GM23248 (cell line): ENCODE measurements around the gene DENND11. TPM values are rescaled to one million over a fixed set of nuclear protein-coding genes. Genes with fewer than 3 reads are reported as not detected.

ENCODE experiments used
- DNase-seq: peaks from one replicate; pipeline ENCODE4 v3.0.0-alpha.2; 2015
- H2AFZ ChIP-seq: fragments of 200-600 bp; sonication (generic); 2 replicates; pipeline ENCODE4 v1.6.1; 2016; ENCODE audit warnings: antibody characterized with exemption
- H3F3A ChIP-seq: fragments of 200-600 bp; sonication (generic); 2 replicates; pipeline ENCODE4 v1.6.1; 2016; ENCODE audit warnings: mild to moderate bottlenecking, antibody characterized with exemption, mixed run types; ENCODE audit not compliant: insufficient read depth
- H3K27ac ChIP-seq: fragments of 200-600 bp; sonication (generic); 2 replicates; pipeline ENCODE4 v1.5.1; 2016; ENCODE audit warnings: mild to moderate bottlenecking
- H3K27me3 ChIP-seq: fragments of 200-600 bp; sonication (generic); replicated peaks from 2 replicates; pipeline ENCODE4 v1.6.1; 2016; ENCODE audit warnings: mild to moderate bottlenecking; ENCODE audit not compliant: insufficient read depth
- H3K36me3 ChIP-seq: fragments of 200-600 bp; sonication (generic); 2 replicates; pipeline ENCODE4 v1.6.1; 2016; ENCODE audit warnings: low read depth, mild to moderate bottlenecking
- H3K4me1 ChIP-seq: fragments of 200-600 bp; sonication (generic); 2 replicates; pipeline ENCODE4 v1.6.1; 2016; ENCODE audit warnings: mild to moderate bottlenecking; ENCODE audit not compliant: insufficient read depth
- H3K4me2 ChIP-seq: fragments of 200-600 bp; sonication (generic); one replicate; pipeline ENCODE4 v1.6.1; 2016; ENCODE audit warnings: mild to moderate bottlenecking; ENCODE audit not compliant: unreplicated experiment
- H3K4me3 ChIP-seq: fragments of 200-600 bp; sonication (generic); 2 replicates; pipeline ENCODE4 v1.5.1; 2016; ENCODE audit warnings: mild to moderate bottlenecking
- H3K79me2 ChIP-seq: fragments of 200-600 bp; sonication (generic); 2 replicates; pipeline ENCODE4 v1.6.1; 2016; ENCODE audit warnings: mild to moderate bottlenecking; ENCODE audit not compliant: insufficient read depth
- H3K9ac ChIP-seq: fragments of 200-600 bp; sonication (generic); 2 replicates; pipeline ENCODE4 v1.6.1; 2016; ENCODE audit warnings: mild to moderate bottlenecking
- H3K9me2 ChIP-seq: fragments of 200-600 bp; sonication (generic); 2 replicates; pipeline ENCODE4 v1.6.1; 2016; ENCODE audit warnings: mixed run types, mild to moderate bottlenecking, moderate library complexity; ENCODE audit not compliant: insufficient read depth
- H3K9me3 ChIP-seq: fragments of 200-600 bp; sonication (generic); one replicate; pipeline ENCODE4 v1.6.1; 2017; ENCODE audit warnings: low read depth
- H4K20me1 ChIP-seq: fragments of 200-600 bp; sonication (generic); 2 replicates; pipeline ENCODE4 v1.6.0; 2016; ENCODE audit not compliant: insufficient read depth
- EZH2 ChIP-seq: fragments of 200-600 bp; sonication (generic); IDR thresholded peaks from 2 replicates; pipeline ENCODE4 v1.6.1; 2018; ENCODE audit warnings: antibody characterized with exemption, mild to moderate bottlenecking; ENCODE audit not compliant: insufficient read depth, poor library complexity, severe bottlenecking
- EZH2phosphoT487 ChIP-seq: fragments of 200-600 bp; sonication (generic); IDR thresholded peaks from 2 replicates; pipeline ENCODE4 v1.6.1; 2018; ENCODE audit warnings: antibody characterized with exemption, moderate library complexity, mild to moderate bottlenecking, low read depth; ENCODE audit not compliant: insufficient read depth
- WGBS, 2 experiments: methylation state at CpG; one replicate each; pipeline ENCODE4 v1.1.6; 2015 to 2017; ENCODE audit warnings: low lambda C conversion rate in 2 of 2, low coverage in 1 of 2; ENCODE audit errors: missing lambda C conversion rate in 2 of 2; 5-methylcytosine and 5-hydroxymethylcytosine counted together
- in situ Hi-C: fragments of 300-500 bp; cut with MboI; formaldehyde crosslinking; loops from 2 replicates; pipeline ENCODE4 v1.15.0; 2020
- polyA plus RNA-seq: library from polyadenylated mRNA; unstranded; fragments of >200 nt; fragmentation: Nextera tagmentation; extraction: Ambion mirVana; gene quantifications from 2 replicates; pipeline ENCODE4 v1.2.1, GENCODE V29; 2016
- total RNA-seq: library from RNA; depleted of rRNA; stranded (reverse); fragments of >200 nt; shearing (Covaris generic); gene quantifications from 2 replicates; pipeline ENCODE4 v1.2.3, GENCODE V29; 2014

Gene DENND11
- total and polyA plus RNA-seq, 2 experiments from 2014 or later, result 0.43 to 3.0 TPM

- in situ Hi-C loops, result no loop called here
- peak overlapping the region; percentile 50; the same call in 1 of the 2 replicates for H3K9ac ChIP-seq
Observed at GRCh38 chr7:141700848-141701371, 1.1 kb downstream of the DENND11 start.

GRCh38 chr7:141700296-141700847, 1.6 kb downstream of the DENND11 start:
- H3K4me1 ChIP-seq, result no peaks in the 10 kb centered on the region
- H3K27me3 ChIP-seq, result no peaks in the 10 kb centered on the region
- H3K36me3 ChIP-seq, result no peaks in the 10 kb centered on the region
- H4K20me1 ChIP-seq, result no peaks in the 10 kb centered on the region
- in situ Hi-C loops, result no loop called here
- peak overlapping the region; percentile 55 for H3K4me2 ChIP-seq
- no peak overlapping the region for H3K9ac ChIP-seq
- no peaks in the 10 kb centered on the region; the same call in 1 of the 2 replicates for H3K79me2 ChIP-seq
- whole genome bisulfite sequencing, 2 experiments, result 57 to 62% methylated on average over 4 to 5 of the region's 5 CpGs
- no peak overlapping the region for H3K27ac ChIP-seq
- DNase-seq, result peak; percentile 38
- no peaks in the 10 kb centered on the region for H3K9me2 ChIP-seq
- H3K4me3 ChIP-seq, result peak overlapping the region; percentile 76; the same call in 1 of the 2 replicates
- no peaks in the 10 kb centered on the region for H3K9me3 ChIP-seq
- no peaks in the 10 kb centered on the region; the same call in 1 of the 2 replicates for H3F3A ChIP-seq
- H2AFZ ChIP-seq, result peak overlapping the region; percentile 73
- TF ChIP-seq EZH2 (no peak), EZH2phosphoT487 (no peak)

More at GRCh38 chr7:141700848-141701371, 1.1 kb downstream of the DENND11 start:
- no peaks in the 10 kb centered on the region; the same call in 1 of the 2 replicates for H3F3A ChIP-seq
- H4K20me1 ChIP-seq, result no peaks in the 10 kb centered on the region
- no peaks in the 10 kb centered on the region for H3K9me2 ChIP-seq
- no peaks in the 10 kb centered on the region for H3K9me3 ChIP-seq
- no peaks in the 10 kb centered on the region for H3K79me2 ChIP-seq
- H3K4me1 ChIP-seq, result no peaks in the 10 kb centered on the region
- no peaks in the 10 kb centered on the region for H3K27me3 ChIP-seq
- TF ChIP-seq EZH2phosphoT487 (no peak), EZH2 (no peak)
- peak overlapping the region; percentile 73 for H2AFZ ChIP-seq
- H3K27ac ChIP-seq, result no peak overlapping the region
- H3K4me3 ChIP-seq, result peak overlapping the region; percentile 76
- 11 to 14% methylated on average over 20 of the region's 20 CpGs for WGBS, 2 experiments
- peak; percentile 59 for DNase-seq
- H3K36me3 ChIP-seq, result no peaks in the 10 kb centered on the region
- peak overlapping the region; percentile 55 for H3K4me2 ChIP-seq

DNA sequence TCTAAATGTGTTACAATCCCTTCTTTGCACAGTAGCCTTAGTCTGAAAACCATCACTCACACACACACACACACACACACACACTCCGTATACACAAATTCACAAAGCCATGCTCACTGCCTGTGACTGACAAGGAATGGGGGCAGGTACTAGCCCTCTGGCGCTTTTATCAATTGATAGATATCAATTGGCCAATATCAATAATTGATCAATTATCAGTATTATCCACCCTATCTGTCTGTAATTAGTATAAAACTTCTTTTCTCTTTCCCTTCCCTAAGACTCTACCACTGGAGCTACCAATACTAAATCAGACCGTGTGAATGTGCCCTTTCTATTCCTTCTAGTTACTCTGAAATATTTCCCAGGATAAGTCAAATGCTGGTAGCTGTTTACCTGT, 2.1 kb downstream of the DENND11 start:
- Histone ChIP-seq H3K9ac (no peak overlapping the region), H3K27ac (no peak overlapping the region), H4K20me1 (no peaks in the 10 kb centered on the region), H3K9me3 (no peaks in the 10 kb centered on the region), H3K79me2 (no peaks in the 10 kb centered on the region; the same call in 1 of the 2 replicates), H2AFZ (no peak overlapping the region), H3K36me3 (no peaks in the 10 kb centered on the region), H3K4me1 (no peaks in the 10 kb centered on the region), H3F3A (no peaks in the 10 kb centered on the region; the same call in 1 of the 2 replicates), H3K4me3 (no peak overlapping the region), H3K27me3 (no peaks in the 10 kb centered on the region), H3K9me2 (no peaks in the 10 kb centered on the region), H3K4me2 (no peak overlapping the region)
- WGBS, 2 experiments, result 85 to 92% methylated on average over 3 of the region's 3 CpGs
- no peak for DNase-seq
- in situ Hi-C loops, result no loop called here
- TF ChIP-seq EZH2, result no peak
- no peak for TF ChIP-seq EZH2phosphoT487

DNA sequence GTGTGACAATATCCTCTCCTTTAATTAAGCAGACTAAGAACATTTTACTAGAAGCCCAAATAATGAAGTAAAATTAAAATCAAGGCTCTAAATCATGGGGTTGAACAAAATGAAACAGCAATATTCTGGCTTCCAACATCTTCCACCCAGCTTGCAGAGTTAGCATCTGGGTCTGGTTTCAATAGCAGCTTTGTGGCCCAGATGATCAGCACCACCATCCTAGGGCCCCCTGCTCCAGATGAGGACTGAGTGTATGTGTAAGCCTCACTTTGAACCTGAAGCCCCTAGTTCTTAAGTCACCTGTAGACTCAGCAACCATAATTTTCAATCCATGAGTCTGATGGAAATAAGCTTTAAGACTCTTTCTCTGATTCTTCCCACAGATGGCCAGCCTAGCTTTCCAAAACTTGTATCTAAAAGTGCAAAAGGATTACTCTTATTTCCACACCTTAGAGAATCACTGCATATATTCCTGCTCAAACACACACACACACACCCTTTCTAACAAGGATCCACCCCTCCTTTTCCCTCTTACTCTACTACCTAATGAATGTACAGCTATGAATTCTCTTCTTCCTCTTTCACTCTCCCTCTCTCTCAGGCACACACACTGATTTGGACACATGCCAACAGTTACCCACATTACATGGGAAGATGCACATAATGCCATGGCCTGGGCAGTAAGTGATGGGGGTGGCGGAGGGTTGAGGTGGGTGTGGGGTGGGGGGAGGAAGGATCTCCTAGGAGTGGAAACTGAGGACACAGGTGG, 3.5 kb downstream of the DENND11 start:
- no peaks in the 10 kb centered on the region for H4K20me1 ChIP-seq
- 80 to 94% methylated on average over 1 of the region's 1 CpG for WGBS, 2 experiments
- in situ Hi-C loops, result no loop called here
- no peak overlapping the region for H3K9ac ChIP-seq
- no peak overlapping the region for H3K4me2 ChIP-seq
- H2AFZ ChIP-seq, result no peak overlapping the region
- no peak for DNase-seq
- no peaks in the 10 kb centered on the region for H3K27me3 ChIP-seq
- no peaks in the 10 kb centered on the region for H3K9me3 ChIP-seq
- H3K27ac ChIP-seq, result no peak overlapping the region
- H3K36me3 ChIP-seq, result no peaks in the 10 kb centered on the region
- no peak overlapping the region for H3K4me3 ChIP-seq
- H3K4me1 ChIP-seq, result no peaks in the 10 kb centered on the region
- H3K79me2 ChIP-seq, result no peaks in the 10 kb centered on the region; the same call in 1 of the 2 replicates
- H3F3A ChIP-seq, result no peaks in the 10 kb centered on the region; the same call in 1 of the 2 replicates
- TF ChIP-seq EZH2phosphoT487, result no peak
- no peak for TF ChIP-seq EZH2
- H3K9me2 ChIP-seq, result no peaks in the 10 kb centered on the region
